ENCODE data around the gene DNM3. TPM values are rescaled to one million over a fixed set of nuclear protein-coding genes. Genes with fewer than 3 reads are reported as not detected.

DNM3 gene
- total and polyA plus RNA-seq, 2 of the 8 experiments (the other 6 are each of a cell fraction or from before 2014, with no cell fraction given): 2.0 to 8.5 TPM

- H3K27ac ChIP-seq (ENCODE audit: low read depth, low read length): no peak overlapping the region
- peaks cover 3% of the 10 kb centered on the region for H3K79me1 ChIP-seq (ENCODE audit: low read depth, low read length)
- H3K9ac ChIP-seq (replicated peaks in 1 of 4; ENCODE audit: extremely low read depth in 1 of 4, low read depth in 3 of 4, low read length in 3 of 4): no peak overlapping the region
- FAIRE-seq: no peak
- no peak overlapping the region for H2AFZ ChIP-seq (ENCODE audit: low read length)
- no peaks in the 10 kb centered on the region for H3K27me3 ChIP-seq (replicated peaks in 1 of 4; ENCODE audit: control insufficient read depth in 3 of 4, extremely low read depth in 1 of 4, insufficient read depth in 3 of 4, low read length in 3 of 4)
- no peak for TF ChIP-seq HDAC6 (IDR thresholded peaks at IDR 0.05; ENCODE audit: low read depth, low read length)
- TF ChIP-seq GABPA (IDR thresholded peaks at IDR 0.05; ENCODE audit: borderline replicate concordance, insufficient read depth, low read length): no peak
- TF ChIP-seq BCL11A (IDR thresholded peaks at IDR 0.05; ENCODE audit: low read depth in 2 of 2, low read length in 2 of 2): no peak
- no peak for TF ChIP-seq E2F6 (IDR thresholded peaks at IDR 0.05)
- no peak for TF ChIP-seq CHD2 (IDR thresholded peaks at IDR 0.05; ENCODE audit: low read length)
- no peak for TF ChIP-seq RXRA (IDR thresholded peaks at IDR 0.05; ENCODE audit: insufficient read depth, low read depth, low read length)
- TF ChIP-seq ATF2 (IDR thresholded peaks at IDR 0.05; ENCODE audit: low read length): no peak
- TF ChIP-seq CBX8 (IDR thresholded peaks at IDR 0.05; ENCODE audit: borderline replicate concordance, low read depth, low read length): no peak
- no peak for TF ChIP-seq CEBPB (IDR thresholded peaks at IDR 0.05; ENCODE audit: low read depth, low read length)
- TF ChIP-seq SP4 (IDR thresholded peaks at IDR 0.05; ENCODE audit: low read length): no peak
- no peak for TF ChIP-seq SIX5 (IDR thresholded peaks at IDR 0.05; ENCODE audit: low read depth, low read length)
- no peaks in the 10 kb centered on the region for H3K4me1 ChIP-seq (replicated peaks in 1 of 4; ENCODE audit: control insufficient read depth in 3 of 4, insufficient read depth in 4 of 4, low read length in 3 of 4)
- H4K20me1 ChIP-seq (replicated peaks in 1 of 2; ENCODE audit: control insufficient read depth in 1 of 2, insufficient read depth in 2 of 2, low read length in 2 of 2): peaks cover 2 to 10% of the 10 kb centered on the region in 2 experiments
- H3K36me3 ChIP-seq (ENCODE audit: control insufficient read depth in 2 of 4, insufficient read depth in 4 of 4, low read length in 3 of 4): peaks cover 40 to 100% (median 84%) of the 10 kb centered on the region in 4 experiments
- H3K14ac ChIP-seq (ENCODE audit: insufficient read length): no peak overlapping the region
- H4K8ac ChIP-seq (ENCODE audit: extremely low read depth, insufficient read depth, low read length): no peak overlapping the region
- no peak overlapping the region for H2BK20ac ChIP-seq (ENCODE audit: low read length)
- CTCF ChIA-PET (ENCODE audit: partially characterized antibody): interaction anchor here (0.8 to 5.5 kb wide), 4 partner anchors 8 to 192 kb away, joined by 3 to 36 read pairs (median 8); no protein-coding TSS in a partner anchor
- H3K4me3 ChIP-seq (ENCODE audit: extremely low read depth in 1 of 4, insufficient read depth in 2 of 4, low read depth in 3 of 4, low read length in 4 of 4): no peak overlapping the region
- H2BK15ac ChIP-seq (ENCODE audit: low read length): no peak overlapping the region
- H2BK5ac ChIP-seq (ENCODE audit: low read depth, low read length): no peak overlapping the region
- H2BK120ac ChIP-seq (replicated peaks; ENCODE audit: low read depth, low read length): no peak overlapping the region
- no peak overlapping the region for H2AK5ac ChIP-seq (ENCODE audit: low read depth, low read length)
- no peak overlapping the region for H3K56ac ChIP-seq (replicated peaks; ENCODE audit: insufficient read length, low read depth, low read length)
- 93% methylated on average over 7 of the region's 7 CpGs; no CpG with 5 or more reads in 1 of the 2 experiments for WGBS, 2 experiments (ENCODE audit: extremely low coverage in 1 of 2, insufficient coverage in 1 of 2, insufficient read length in 1 of 2, insufficient replicate concordance in 2 of 2, low coverage in 1 of 2, low lambda C conversion rate in 2 of 2, missing lambda C conversion rate in 1 of 2)
- H3K4ac ChIP-seq (replicated peaks; ENCODE audit: insufficient read length, low read depth, low read length): no peak overlapping the region
- H3K79me2 ChIP-seq (ENCODE audit: control insufficient read depth in 1 of 2, insufficient read depth in 2 of 2, low read length in 2 of 2): peaks cover 0 to 9% of the 10 kb centered on the region in 2 experiments; a peak in 1 of 4 replicates
- H3K23ac ChIP-seq (ENCODE audit: insufficient read length): no peak overlapping the region
- no peak for DNase-seq (ENCODE audit: low read depth in 1 of 2, low spot score in 2 of 2)
- POLR2A ChIA-PET (ENCODE audit: partially characterized antibody): no interaction called here
- H3K9me3 ChIP-seq (ENCODE audit: insufficient read depth in 2 of 2, low read depth in 1 of 2, low read length in 1 of 2): no peaks in the 10 kb centered on the region; a peak in 1 of 4 replicates
- no peak overlapping the region for H4K91ac ChIP-seq (replicated peaks; ENCODE audit: insufficient read length, low read length)
- H2BK12ac ChIP-seq (ENCODE audit: low read depth, low read length): no peak overlapping the region
- H3K4me2 ChIP-seq (ENCODE audit: insufficient read depth in 1 of 2, low read depth in 2 of 2, low read length in 2 of 2): no peak overlapping the region
- no peaks in the 10 kb centered on the region for H3K23me2 ChIP-seq (ENCODE audit: low read depth, low read length)
- H4K5ac ChIP-seq (ENCODE audit: insufficient read length, low read depth, low read length): no peak overlapping the region
- H3K18ac ChIP-seq (ENCODE audit: extremely low read depth, low read length): no peak overlapping the region
These were observed 48.5 kb upstream of the DNM3 start for GRCh38 chr1:171792656-171793369.

Data from H1 (cell line).